Measurements from ENCODE around the gene UFD1. TPM values are rescaled to one million over a fixed set of nuclear protein-coding genes. Genes with fewer than 3 reads are reported as not detected.

The UFD1 gene
- total and polyA plus RNA-seq, 2 donors (not counting 1 experiment from before 2014, with no cell fraction given): 41.3 to 86.2 TPM

- Histone ChIP-seq H3K4me1 (ENCODE audit: control insufficient read depth, extremely low read depth, insufficient read depth, low read length) (no peaks in the 10 kb centered on the region), H3K9ac (ENCODE audit: insufficient read depth, low read length) (no peak overlapping the region), H3K4me2 (ENCODE audit: extremely low read depth, insufficient read depth, low read length) (no peak overlapping the region), H3K79me2 (ENCODE audit: control insufficient read depth, insufficient read depth, low read length) (no peaks in the 10 kb centered on the region), H3K4me3 (replicated peaks in 1 of 4; ENCODE audit: control extremely low read depth in 1 of 4, insufficient read depth in 1 of 4, low read depth in 3 of 4, low read length in 4 of 4) (no peak overlapping the region), H3K27me3 (ENCODE audit: control insufficient read depth, insufficient read depth, low read length) (peaks cover 10% of the 10 kb centered on the region), H2AFZ (ENCODE audit: low read length) (no peak overlapping the region), H3K36me3 (ENCODE audit: control insufficient read depth, insufficient read depth, low read length) (no peaks in the 10 kb centered on the region), H4K20me1 (ENCODE audit: control insufficient read depth, extremely low read depth, insufficient read depth, low read length) (no peaks in the 10 kb centered on the region), H3K27ac (ENCODE audit: insufficient read depth, low read length) (no peak overlapping the region), H3K9me3 (ENCODE audit: control insufficient read depth, insufficient read depth, low read depth, low read length) (no peaks in the 10 kb centered on the region)
- no peak for DNase-seq (ENCODE audit: low read depth in 2 of 2)
- TF ChIP-seq EZH2 (IDR thresholded peaks at IDR 0.05; ENCODE audit: low read length, missing control alignments) (no peak), CTCF (conservative IDR thresholded peaks at IDR 0.05 in 1 of 2, IDR thresholded peaks at IDR 0.05 in 1 of 2; ENCODE audit: low read depth in 1 of 2, low read length in 2 of 2) (no peak)
Measured at GRCh38 chr22:19525116-19525660, 46.2 kb upstream of the UFD1 start.

GRCh38 chr22:19524170-19525115 is 45.5 kb upstream of the UFD1 start, which contains the start of gene CLDN5:
CLDN5 (minus strand) TSS chr22:19524410; CDS start chr22:19524255, 155 bp downstream.
- Histone ChIP-seq H4K20me1 (ENCODE audit: control insufficient read depth, extremely low read depth, insufficient read depth, low read length) (no peaks in the 10 kb centered on the region), H3K79me2 (ENCODE audit: control insufficient read depth, insufficient read depth, low read length) (no peaks in the 10 kb centered on the region), H3K27ac (ENCODE audit: insufficient read depth, low read length) (no peak within 1 kb of the TSS), H3K27me3 (ENCODE audit: control insufficient read depth, insufficient read depth, low read length) (peaks cover 10% of the 10 kb centered on the region), H3K4me2 (ENCODE audit: extremely low read depth, insufficient read depth, low read length) (peak within 1 kb of the TSS; percentile 59), H3K36me3 (ENCODE audit: control insufficient read depth, insufficient read depth, low read length) (no peaks in the 10 kb centered on the region), H2AFZ (ENCODE audit: low read length) (peak within 1 kb of the TSS; percentile 46), H3K4me3 (replicated peaks in 1 of 4; ENCODE audit: control extremely low read depth in 1 of 4, insufficient read depth in 1 of 4, low read depth in 3 of 4, low read length in 4 of 4) (peak within 1 kb of the TSS in 2 of 4 experiments; percentile 5 to 32), H3K9ac (ENCODE audit: insufficient read depth, low read length) (no peak within 1 kb of the TSS), H3K9me3 (ENCODE audit: control insufficient read depth, insufficient read depth, low read depth, low read length) (no peaks in the 10 kb centered on the region), H3K4me1 (ENCODE audit: control insufficient read depth, extremely low read depth, insufficient read depth, low read length) (no peaks in the 10 kb centered on the region)
- TF ChIP-seq EZH2 (IDR thresholded peaks at IDR 0.05; ENCODE audit: low read length, missing control alignments) (peak; percentile 28), CTCF (conservative IDR thresholded peaks at IDR 0.05 in 1 of 2, IDR thresholded peaks at IDR 0.05 in 1 of 2; ENCODE audit: low read depth in 1 of 2, low read length in 2 of 2) (no peak)
- DNase-seq (ENCODE audit: low read depth in 2 of 2): peak; percentile 12 to 21

All from fibroblast of lung (primary cell).